HepG2 (cell line): ENCODE measurements around the gene DYNLT5. TPM values are rescaled to one million over a fixed set of nuclear protein-coding genes. Genes with fewer than 3 reads are reported as not detected.

Experiments used
- ATAC-seq: fragments of 200-7000 bp; cut with Tn5 transposase; 3 replicates; pipeline ENCODE4 v1.9.1; 2020; ENCODE audit warnings: mild to moderate bottlenecking, moderate library complexity
- BruUV-seq: library from RNA; stranded (reverse); fragments of 400-500 nt; replicated peaks from 2 replicates; lab custom pipeline; 2021; lab: Mats Ljungman, UMichigan
- CTCF ChIA-PET: fragments of 300-600 bp; formaldehyde crosslinking; extraction: SDS; loops from one replicate; lab custom pipeline; 2021; ENCODE audit warnings: low total read pairs, inconsistent platforms, low intra/inter-chr PET ratio; lab: Yijun Ruan, JAX
- POLR2A ChIA-PET: fragments of 350-600 bp; sonication (Branson Sonifier 250); formaldehyde crosslinking; loops from one replicate; lab custom pipeline; 2020; ENCODE audit warnings: antibody characterized with exemption, inconsistent platforms; lab: Yijun Ruan, JAX
- DNase-seq: peaks from one replicate; pipeline ENCODE4 v3.0.0-alpha.2; 2015; ENCODE audit warnings: low spot score
- FAIRE-seq: peaks from 3 replicates; lab custom pipeline; 2011; peaks lifted over from hg19 to GRCh38; lab: Jason Lieb, UNC
- H2AFZ ChIP-seq: one replicate; pipeline ENCODE4 v1.6.1; 2011; ENCODE audit warnings: low read length, inconsistent platforms
- H3K27ac ChIP-seq: fragments of 300-600 bp; 3 replicates; pipeline ENCODE4 v1.8.0; 2011; ENCODE audit warnings: mixed run types, mild to moderate bottlenecking, mixed read lengths, low read length, inconsistent platforms; ENCODE audit not compliant: insufficient read depth; ENCODE audit errors: extremely low read length
- H3K27me3 ChIP-seq, 2 experiments: fragments of 200-600 bp in 1 of 2; 2 replicates in 1 of 2; 3 replicates in 1 of 2; pipeline versions ENCODE4 v1.6.0 to v1.8.0; 2011; ENCODE audit warnings: low read length in 2 of 2, mild to moderate bottlenecking in 2 of 2, moderate library complexity in 2 of 2, inconsistent platforms in 1 of 2; ENCODE audit not compliant: insufficient read depth in 2 of 2, control insufficient read depth in 1 of 2
- H3K36me3 ChIP-seq, 2 experiments: fragments of 200-600 bp in 1 of 2; replicated peaks in 1 of 2; 2 replicates in 1 of 2; 3 replicates in 1 of 2; pipeline versions ENCODE4 v1.5.1 to v1.8.0; 2011; ENCODE audit warnings: low read length in 2 of 2, inconsistent platforms in 1 of 2; ENCODE audit not compliant: insufficient read depth in 2 of 2, control insufficient read depth in 1 of 2
- H3K4me1 ChIP-seq: 2 replicates; pipeline ENCODE4 v1.5.1; 2012; ENCODE audit warnings: low read length, inconsistent platforms; ENCODE audit not compliant: insufficient read depth
- H3K4me2 ChIP-seq: 2 replicates; pipeline ENCODE4 v1.6.0; 2011; ENCODE audit warnings: low read depth, low read length, inconsistent platforms
- H3K4me3 ChIP-seq, 3 experiments: fragments of 200-600 bp in 1 of 3; sonication (generic), shearing (Covaris generic) in 1 of 3; replicated peaks in 1 of 3; 2 replicates each; pipeline ENCODE4 v1.5.1; 2011 to 2016; ENCODE audit warnings: low read length in 3 of 3, inconsistent platforms in 2 of 3, low read depth in 2 of 3, mild to moderate bottlenecking in 2 of 3, control low read depth in 1 of 3, mixed read lengths in 1 of 3; ENCODE audit not compliant: insufficient read depth in 1 of 3
- H3K79me2 ChIP-seq: one replicate; pipeline ENCODE4 v1.6.1; 2011; ENCODE audit warnings: low read length, inconsistent platforms; ENCODE audit not compliant: insufficient read depth
- H3K9ac ChIP-seq: 2 replicates; pipeline ENCODE4 v1.6.0; 2011; ENCODE audit warnings: mild to moderate bottlenecking, low read depth, low read length, inconsistent platforms; ENCODE audit not compliant: insufficient read depth
- H3K9me3 ChIP-seq: 2 replicates; pipeline ENCODE4 v1.5.1; 2012; ENCODE audit warnings: mild to moderate bottlenecking, low read length
- H4K20me1 ChIP-seq: 2 replicates; pipeline ENCODE4 v1.6.0; 2011; ENCODE audit warnings: inconsistent platforms, mild to moderate bottlenecking, low read length, moderate library complexity; ENCODE audit not compliant: insufficient read depth
- DR1 ChIP-seq: sonication (generic); formaldehyde crosslinking; IDR thresholded peaks from 2 replicates; pipeline ENCODE4 v1.8.0; 2021; ENCODE audit warnings: mild to moderate bottlenecking, missing genetic modification reagents, inconsistent platforms
- HDAC1 ChIP-seq: sonication (generic); formaldehyde crosslinking; IDR thresholded peaks from 2 replicates; pipeline ENCODE4 v1.5.1; 2020; ENCODE audit warnings: mild to moderate bottlenecking, missing genetic modification reagents
- MEF2D ChIP-seq: sonication (generic); formaldehyde crosslinking; IDR thresholded peaks from 2 replicates; pipeline ENCODE4 v1.5.1; 2020; ENCODE audit warnings: mild to moderate bottlenecking, missing genetic modification reagents
- NAIF1 ChIP-seq: sonication (generic); formaldehyde crosslinking; IDR thresholded peaks from 2 replicates; pipeline ENCODE4 v1.5.0; 2020; ENCODE audit warnings: mild to moderate bottlenecking, missing genetic modification reagents, borderline replicate concordance
- NFATC3 ChIP-seq: sonication (generic); formaldehyde crosslinking; IDR thresholded peaks from 2 replicates; pipeline ENCODE4 v1.5.1; 2020; ENCODE audit warnings: mild to moderate bottlenecking, missing genetic modification reagents
- NFYC ChIP-seq: IDR thresholded peaks from 2 replicates; pipeline ENCODE4 v1.6.1; 2016; ENCODE audit warnings: missing genetic modification reagents, missing compliant biosample characterization
- NR3C1 ChIP-seq: sonication (generic); formaldehyde crosslinking; IDR thresholded peaks from 2 replicates; pipeline ENCODE4 v1.4.0; 2020; ENCODE audit warnings: missing genetic modification reagents
- SRSF4 ChIP-seq: fragments of 200-400 bp; formaldehyde crosslinking; IDR thresholded peaks from one replicate; pipeline ENCODE4 v1.6.1; 2018; ENCODE audit warnings: mild to moderate bottlenecking, low read depth, low read length, moderate library complexity; ENCODE audit not compliant: poor library complexity, severe bottlenecking
- SSRP1 ChIP-seq: IDR thresholded peaks from 2 replicates; pipeline ENCODE4 v1.6.1; 2016; ENCODE audit warnings: control low read depth
- TOE1 ChIP-seq: sonication (generic); formaldehyde crosslinking; IDR thresholded peaks from 2 replicates; pipeline ENCODE4 v1.4.0; 2020; ENCODE audit warnings: mild to moderate bottlenecking, missing genetic modification reagents
- U2AF1 ChIP-seq: fragments of 200-400 bp; formaldehyde crosslinking; optimal IDR thresholded peaks from 2 replicates; pipeline ENCODE3; 2017; ENCODE audit warnings: mild to moderate bottlenecking, low read depth, low read length
- ZBTB21 ChIP-seq: sonication (generic); formaldehyde crosslinking; IDR thresholded peaks from 2 replicates; pipeline ENCODE4 v1.4.0; 2020; ENCODE audit warnings: missing genetic modification reagents
- ZNF30 ChIP-seq: sonication (generic); formaldehyde crosslinking; IDR thresholded peaks from 2 replicates; pipeline ENCODE4 v1.5.0; 2020; ENCODE audit warnings: mild to moderate bottlenecking, missing genetic modification reagents
- WGBS: methylation state at CpG from one replicate; pipeline ENCODE4 v1.1.6; 2017; ENCODE audit warnings: low lambda C conversion rate; 5-methylcytosine and 5-hydroxymethylcytosine counted together
- in situ Hi-C: cut with HindIII; loops from 2 replicates; pipeline ENCODE4 v1.10.0; 2017; ENCODE audit warnings: low pct_unique_long_range_greater_than_20kb; ENCODE audit not compliant: extremely low pct_ligation_motif_present
- intact Hi-C: fragments of 100-400 bp; cut with micrococcal nuclease; formaldehyde crosslinking; loops from one replicate; pipeline ENCODE4 v1.10.0; 2022; ENCODE audit not compliant: unreplicated experiment
- polyA plus RNA-seq, 8 experiments: library from polyadenylated mRNA; depleted of rRNA in 3 of 8; stranded (reverse) in 7 of 8; unstranded in 1 of 8; fragments of >200 nt; fragmentation: Illumina TruSeq in 4 of 8; extraction: Trizol in 4 of 8; gene quantifications; 2 replicates each; pipeline versions ENCODE4 v1.2.1 to v1.2.3, GENCODE V29; 2011 to 2016; ENCODE audit warnings: low read depth in 4 of 8, missing spikeins in 1 of 8, mixed read lengths in 1 of 8; ENCODE audit not compliant: insufficient read depth in 1 of 8
- total RNA-seq, 5 experiments: library from RNA; depleted of rRNA; stranded (reverse); fragments of >200 nt; fragmentation: Illumina TruSeq; extraction: Trizol; gene quantifications; 2 replicates each; pipeline ENCODE4 v1.2.3, GENCODE V29; 2016; ENCODE audit warnings: low read depth in 1 of 5
- TF ChIP-seq, protein P1 (sequence below): sonication (generic); formaldehyde crosslinking; IDR thresholded peaks from 2 replicates; pipeline ENCODE4 v1.5.1; 2020; ENCODE audit warnings: mild to moderate bottlenecking, missing genetic modification reagents
- TF ChIP-seq, protein P2 (sequence below): sonication (generic); formaldehyde crosslinking; conservative IDR thresholded peaks from 2 replicates; pipeline ENCODE4 v1.5.0; 2020; ENCODE audit warnings: missing genetic modification reagents
- TF ChIP-seq, protein P3 (sequence below): sonication (generic); formaldehyde crosslinking; IDR thresholded peaks from 2 replicates; pipeline ENCODE4 v1.4.0; 2020; ENCODE audit warnings: mild to moderate bottlenecking, missing genetic modification reagents, borderline replicate concordance

Gene DYNLT5
- total and polyA plus RNA-seq, 2 of the 13 experiments (the other 11 are each of a cell fraction or from before 2014, with no cell fraction given), result not detected

DNA sequence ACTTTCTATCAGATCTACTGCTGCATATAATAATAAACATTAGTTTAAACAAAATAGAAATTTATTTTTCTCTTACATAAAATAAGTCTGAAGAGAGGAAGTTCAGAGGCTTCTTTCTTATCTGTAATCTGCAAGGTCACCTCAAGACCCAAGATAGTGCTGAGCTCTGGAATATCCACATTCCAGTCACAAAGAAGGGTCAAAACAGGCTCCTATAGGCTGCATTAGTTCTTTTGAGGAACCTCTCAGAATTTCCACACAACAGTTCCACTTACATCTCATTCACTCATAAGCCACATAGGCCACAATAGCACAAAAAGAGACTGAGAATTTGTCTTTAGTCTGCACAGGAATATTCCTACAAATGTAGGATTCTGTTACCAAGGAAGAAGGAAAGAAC, 15.4 kb downstream of the DYNLT5 start (continued):
- TF ChIP-seq HDAC1 (CRISPR knock-in tag), result no peak
- no peak for TF ChIP-seq NR3C1 (CRISPR knock-in tag)
- TF ChIP-seq, protein P1, sequence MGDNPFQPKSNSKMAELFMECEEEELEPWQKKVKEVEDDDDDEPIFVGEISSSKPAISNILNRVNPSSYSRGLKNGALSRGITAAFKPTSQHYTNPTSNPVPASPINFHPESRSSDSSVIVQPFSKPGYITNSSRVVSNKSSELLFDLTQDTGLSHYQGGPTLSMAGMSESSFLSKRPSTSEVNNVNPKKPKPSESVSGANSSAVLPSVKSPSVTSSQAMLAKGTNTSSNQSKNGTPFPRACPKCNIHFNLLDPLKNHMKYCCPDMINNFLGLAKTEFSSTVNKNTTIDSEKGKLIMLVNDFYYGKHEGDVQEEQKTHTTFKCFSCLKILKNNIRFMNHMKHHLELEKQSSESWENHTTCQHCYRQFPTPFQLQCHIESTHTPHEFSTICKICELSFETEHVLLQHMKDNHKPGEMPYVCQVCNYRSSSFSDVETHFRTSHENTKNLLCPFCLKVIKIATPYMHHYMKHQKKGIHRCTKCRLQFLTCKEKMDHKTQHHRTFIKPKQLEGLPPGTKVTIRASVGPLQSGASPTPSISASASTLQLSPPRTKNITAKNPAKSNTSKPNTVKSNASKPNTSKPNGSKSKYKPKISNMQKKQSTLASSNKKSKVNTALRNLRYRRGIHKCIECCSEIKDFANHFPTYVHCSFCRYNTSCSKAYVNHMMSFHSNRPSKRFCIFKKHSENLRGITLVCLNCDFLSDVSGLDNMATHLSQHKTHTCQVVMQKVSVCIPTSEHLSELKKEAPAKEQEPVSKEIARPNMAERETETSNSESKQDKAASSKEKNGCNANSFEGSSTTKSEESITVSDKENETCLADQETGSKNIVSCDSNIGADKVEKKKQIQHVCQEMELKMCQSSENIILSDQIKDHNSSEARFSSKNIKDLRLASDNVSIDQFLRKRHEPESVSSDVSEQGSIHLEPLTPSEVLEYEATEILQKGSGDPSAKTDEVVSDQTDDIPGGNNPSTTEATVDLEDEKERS (CRISPR knock-in tag), result no peak
- no peak for TF ChIP-seq NFATC3 (CRISPR knock-in tag)
- no peak for TF ChIP-seq SSRP1
- TF ChIP-seq, protein P2, sequence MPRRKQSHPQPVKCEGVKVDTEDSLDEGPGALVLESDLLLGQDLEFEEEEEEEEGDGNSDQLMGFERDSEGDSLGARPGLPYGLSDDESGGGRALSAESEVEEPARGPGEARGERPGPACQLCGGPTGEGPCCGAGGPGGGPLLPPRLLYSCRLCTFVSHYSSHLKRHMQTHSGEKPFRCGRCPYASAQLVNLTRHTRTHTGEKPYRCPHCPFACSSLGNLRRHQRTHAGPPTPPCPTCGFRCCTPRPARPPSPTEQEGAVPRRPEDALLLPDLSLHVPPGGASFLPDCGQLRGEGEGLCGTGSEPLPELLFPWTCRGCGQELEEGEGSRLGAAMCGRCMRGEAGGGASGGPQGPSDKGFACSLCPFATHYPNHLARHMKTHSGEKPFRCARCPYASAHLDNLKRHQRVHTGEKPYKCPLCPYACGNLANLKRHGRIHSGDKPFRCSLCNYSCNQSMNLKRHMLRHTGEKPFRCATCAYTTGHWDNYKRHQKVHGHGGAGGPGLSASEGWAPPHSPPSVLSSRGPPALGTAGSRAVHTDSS (CRISPR knock-in tag), result no peak

GRCh38 chr1:66768965-66769364, 16.7 kb downstream of the DYNLT5 start:
- no peak for DNase-seq
- intact Hi-C loops, result loop anchor here (5.0 kb wide), 1 partner anchor 158 kb away; no protein-coding TSS in a partner anchor
- no peak for TF ChIP-seq MEF2D
- no peak for TF ChIP-seq SRSF4
- TF ChIP-seq, protein P3, sequence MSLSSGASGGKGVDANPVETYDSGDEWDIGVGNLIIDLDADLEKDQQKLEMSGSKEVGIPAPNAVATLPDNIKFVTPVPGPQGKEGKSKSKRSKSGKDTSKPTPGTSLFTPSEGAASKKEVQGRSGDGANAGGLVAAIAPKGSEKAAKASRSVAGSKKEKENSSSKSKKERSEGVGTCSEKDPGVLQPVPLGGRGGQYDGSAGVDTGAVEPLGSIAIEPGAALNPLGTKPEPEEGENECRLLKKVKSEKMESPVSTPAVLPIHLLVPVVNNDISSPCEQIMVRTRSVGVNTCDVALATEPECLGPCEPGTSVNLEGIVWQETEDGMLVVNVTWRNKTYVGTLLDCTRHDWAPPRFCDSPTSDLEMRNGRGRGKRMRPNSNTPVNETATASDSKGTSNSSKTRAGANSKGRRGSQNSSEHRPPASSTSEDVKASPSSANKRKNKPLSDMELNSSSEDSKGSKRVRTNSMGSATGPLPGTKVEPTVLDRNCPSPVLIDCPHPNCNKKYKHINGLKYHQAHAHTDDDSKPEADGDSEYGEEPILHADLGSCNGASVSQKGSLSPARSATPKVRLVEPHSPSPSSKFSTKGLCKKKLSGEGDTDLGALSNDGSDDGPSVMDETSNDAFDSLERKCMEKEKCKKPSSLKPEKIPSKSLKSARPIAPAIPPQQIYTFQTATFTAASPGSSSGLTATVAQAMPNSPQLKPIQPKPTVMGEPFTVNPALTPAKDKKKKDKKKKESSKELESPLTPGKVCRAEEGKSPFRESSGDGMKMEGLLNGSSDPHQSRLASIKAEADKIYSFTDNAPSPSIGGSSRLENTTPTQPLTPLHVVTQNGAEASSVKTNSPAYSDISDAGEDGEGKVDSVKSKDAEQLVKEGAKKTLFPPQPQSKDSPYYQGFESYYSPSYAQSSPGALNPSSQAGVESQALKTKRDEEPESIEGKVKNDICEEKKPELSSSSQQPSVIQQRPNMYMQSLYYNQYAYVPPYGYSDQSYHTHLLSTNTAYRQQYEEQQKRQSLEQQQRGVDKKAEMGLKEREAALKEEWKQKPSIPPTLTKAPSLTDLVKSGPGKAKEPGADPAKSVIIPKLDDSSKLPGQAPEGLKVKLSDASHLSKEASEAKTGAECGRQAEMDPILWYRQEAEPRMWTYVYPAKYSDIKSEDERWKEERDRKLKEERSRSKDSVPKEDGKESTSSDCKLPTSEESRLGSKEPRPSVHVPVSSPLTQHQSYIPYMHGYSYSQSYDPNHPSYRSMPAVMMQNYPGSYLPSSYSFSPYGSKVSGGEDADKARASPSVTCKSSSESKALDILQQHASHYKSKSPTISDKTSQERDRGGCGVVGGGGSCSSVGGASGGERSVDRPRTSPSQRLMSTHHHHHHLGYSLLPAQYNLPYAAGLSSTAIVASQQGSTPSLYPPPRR (CRISPR knock-in tag), result no peak
- TF ChIP-seq ZBTB21, result no peak
- TF ChIP-seq U2AF1, result no peak
- TF ChIP-seq DR1 (CRISPR knock-in tag), result no peak
- TF ChIP-seq TOE1 (CRISPR knock-in tag), result no peak
- no peak for TF ChIP-seq NFYC (CRISPR knock-in tag)
- no peak for TF ChIP-seq ZNF30 (CRISPR knock-in tag)
- TF ChIP-seq NAIF1 (CRISPR knock-in tag), result no peak

More at GRCh38 chr1:66768965-66769364, 16.7 kb downstream of the DYNLT5 start:
- no peaks in the 10 kb centered on the region for H3K4me1 ChIP-seq
- in situ Hi-C loops, result loop anchor here (10.0 kb wide), 1 partner anchor 376 kb away; no protein-coding TSS in a partner anchor
- no peaks in the 10 kb centered on the region for H3K9me3 ChIP-seq
- BruUV-seq, result no TSS peak
- POLR2A ChIA-PET, result no interaction called here
- no peak for FAIRE-seq
- no peak overlapping the region for H2AFZ ChIP-seq
- H3K9ac ChIP-seq, result no peak overlapping the region
- CTCF ChIA-PET, result no interaction called here
- H3K79me2 ChIP-seq, result no peaks in the 10 kb centered on the region
- no peak overlapping the region for H3K27ac ChIP-seq
- WGBS, result 0% methylated on average over 1 of the region's 1 CpG
- no peak for ATAC-seq
- no peaks in the 10 kb centered on the region for H3K27me3 ChIP-seq
- no peak overlapping the region for H3K4me2 ChIP-seq
- no peaks in the 10 kb centered on the region for H4K20me1 ChIP-seq
- H3K36me3 ChIP-seq, result no peaks in the 10 kb centered on the region
- no peak overlapping the region for H3K4me3 ChIP-seq
